NCI-H526 (cell line): Measurements from ENCODE around the gene MAN1A1.
"Not testable (repeated sequence)": the region's sequence is repeated elsewhere in the genome, so short reads cannot be mapped to it uniquely, and the experiment has no call there.

Experiments used
- DNase-seq, 2 experiments: peaks; one replicate each; lab custom pipeline; 2025; lab: John Stamatoyannopoulos, UW

Gene MAN1A1

GRCh38 chr6:119171088-119171841 lies 178.3 kb downstream of the MAN1A1 start:
- no peak for DNase-seq

- no peak for DNase-seq
Measured at GRCh38 chr6:119170447-119171087, 179.0 kb downstream of the MAN1A1 start.

- no peak for DNase-seq
Measured at GRCh38 chr6:119170103-119170446, 179.5 kb downstream of the MAN1A1 start.

- DNase-seq = not testable (repeated sequence)
Measured at GRCh38 chr6:119169355-119169754, 180.2 kb downstream of the MAN1A1 start.

GRCh38 chr6:119166024-119166784 lies 183.4 kb downstream of the MAN1A1 start:
- DNase-seq = no peak

- no peak for DNase-seq
Measured at GRCh38 chr6:119163006-119163405, 186.6 kb downstream of the MAN1A1 start.

GRCh38 chr6:119162134-119162775 lies 187.3 kb downstream of the MAN1A1 start:
- no peak for DNase-seq

- no peak for DNase-seq
Measured at GRCh38 chr6:119161438-119161837, 188.1 kb downstream of the MAN1A1 start.

GRCh38 chr6:119160911-119161310 lies 188.7 kb downstream of the MAN1A1 start:
- DNase-seq = no peak

GRCh38 chr6:119158057-119158848 lies 191.3 kb downstream of the MAN1A1 start:
- DNase-seq = no peak

- DNase-seq = no peak
Measured at GRCh38 chr6:119157506-119157815, 192.1 kb downstream of the MAN1A1 start.

GRCh38 chr6:119156757-119157505 lies 192.6 kb downstream of the MAN1A1 start:
- DNase-seq = no peak

GRCh38 chr6:119156082-119156481 lies 193.5 kb downstream of the MAN1A1 start:
- DNase-seq = not testable (repeated sequence)

- no peak for DNase-seq
Measured at GRCh38 chr6:119152187-119152586, 197.4 kb downstream of the MAN1A1 start.

GRCh38 chr6:119148825-119149525 lies 200.6 kb downstream of the MAN1A1 start:
- DNase-seq = no peak

GRCh38 chr6:119148098-119148824 lies 201.3 kb downstream of the MAN1A1 start:
- peak; percentile 63 to 83 for DNase-seq

GRCh38 chr6:119147101-119148053 lies 202.2 kb downstream of the MAN1A1 start:
- DNase-seq = no peak

- DNase-seq = no peak
Measured at GRCh38 chr6:119145111-119145510, 204.4 kb downstream of the MAN1A1 start.

- no peak for DNase-seq
Measured at GRCh38 chr6:119142637-119143036, 206.9 kb downstream of the MAN1A1 start.
